Hepatocyte (in vitro differentiated cells): ENCODE data around the gene CRTAC1.
A peak's percentile ranks its signal among the peaks of the same experiment; 100 is the strongest.

Experiments used
- EZH2phosphoT487 ChIP-seq: fragments of 200-600 bp; sonication (generic); IDR thresholded peaks from one replicate; pipeline ENCODE4 v1.6.1; 2018; ENCODE audit warnings: antibody characterized with exemption, mild to moderate bottlenecking, low read depth, moderate library complexity; ENCODE audit not compliant: unreplicated experiment, severe bottlenecking
- TF ChIP-seq, protein P1 (sequence below): fragments of 200-600 bp; sonication (generic); IDR thresholded peaks from 2 replicates; pipeline ENCODE4 v1.5.1; 2016; ENCODE audit warnings: antibody characterized with exemption, mild to moderate bottlenecking; ENCODE audit not compliant: poor library complexity

DNA sequence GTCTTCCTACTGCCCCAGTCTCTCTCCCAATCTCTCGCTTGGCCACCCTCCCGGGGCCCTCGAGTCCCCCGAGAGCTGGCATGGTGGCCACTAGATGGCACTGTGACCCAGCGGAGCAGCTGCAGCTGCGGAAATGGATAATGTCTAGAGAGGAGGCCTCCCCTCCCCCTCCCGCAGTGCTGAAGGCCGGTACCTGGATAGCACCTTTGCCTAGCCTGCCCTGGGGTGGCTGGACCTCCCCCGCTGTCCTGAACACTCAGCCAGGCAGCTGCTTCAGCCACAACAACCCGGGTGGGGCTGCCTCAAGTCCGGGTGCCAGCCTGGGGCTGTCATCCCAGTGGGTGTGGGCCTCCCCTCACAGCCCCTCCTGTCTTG lies 115.6 kb downstream of the CRTAC1 start:
- TF ChIP-seq, protein P1, sequence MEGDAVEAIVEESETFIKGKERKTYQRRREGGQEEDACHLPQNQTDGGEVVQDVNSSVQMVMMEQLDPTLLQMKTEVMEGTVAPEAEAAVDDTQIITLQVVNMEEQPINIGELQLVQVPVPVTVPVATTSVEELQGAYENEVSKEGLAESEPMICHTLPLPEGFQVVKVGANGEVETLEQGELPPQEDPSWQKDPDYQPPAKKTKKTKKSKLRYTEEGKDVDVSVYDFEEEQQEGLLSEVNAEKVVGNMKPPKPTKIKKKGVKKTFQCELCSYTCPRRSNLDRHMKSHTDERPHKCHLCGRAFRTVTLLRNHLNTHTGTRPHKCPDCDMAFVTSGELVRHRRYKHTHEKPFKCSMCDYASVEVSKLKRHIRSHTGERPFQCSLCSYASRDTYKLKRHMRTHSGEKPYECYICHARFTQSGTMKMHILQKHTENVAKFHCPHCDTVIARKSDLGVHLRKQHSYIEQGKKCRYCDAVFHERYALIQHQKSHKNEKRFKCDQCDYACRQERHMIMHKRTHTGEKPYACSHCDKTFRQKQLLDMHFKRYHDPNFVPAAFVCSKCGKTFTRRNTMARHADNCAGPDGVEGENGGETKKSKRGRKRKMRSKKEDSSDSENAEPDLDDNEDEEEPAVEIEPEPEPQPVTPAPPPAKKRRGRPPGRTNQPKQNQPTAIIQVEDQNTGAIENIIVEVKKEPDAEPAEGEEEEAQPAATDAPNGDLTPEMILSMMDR, result peak; percentile 97
- TF ChIP-seq EZH2phosphoT487, result no peak
